ENCODE results near the gene LZTS2.
"Not testable (repeated sequence)": the region's sequence is repeated elsewhere in the genome, so short reads cannot be mapped to it uniquely, and the experiment has no call there.

Gene LZTS2

GRCh38 chr10:101027106-101027720 lies 27.6 kb downstream of the LZTS2 start:
- Histone ChIP-seq H3K36me3 (ENCODE audit: control insufficient read depth, insufficient read depth, low read length) (no peaks in the 10 kb centered on the region), H3K27me3 (ENCODE audit: control insufficient read depth, insufficient read depth, low read length) (peaks cover 17% of the 10 kb centered on the region), H3K4me3 (ENCODE audit: low read length) (no peak overlapping the region), H3K9ac (ENCODE audit: low read length) (no peak overlapping the region), H3K9me3 (ENCODE audit: control insufficient read depth, low read length) (no peaks in the 10 kb centered on the region), H3K4me1 (ENCODE audit: control insufficient read depth, insufficient read depth, low read length) (peaks cover 10% of the 10 kb centered on the region)

- H3K9me3 ChIP-seq (ENCODE audit: control insufficient read depth, low read length), result no peaks in the 10 kb centered on the region
- H3K27me3 ChIP-seq (ENCODE audit: control insufficient read depth, insufficient read depth, low read length), result peaks cover 17% of the 10 kb centered on the region
- H3K36me3 ChIP-seq (ENCODE audit: control insufficient read depth, insufficient read depth, low read length), result no peaks in the 10 kb centered on the region
- peaks cover 23% of the 10 kb centered on the region for H3K4me1 ChIP-seq (ENCODE audit: control insufficient read depth, insufficient read depth, low read length)
- no peak overlapping the region for H3K9ac ChIP-seq (ENCODE audit: low read length)
- H3K4me3 ChIP-seq (ENCODE audit: low read length), result no peak overlapping the region
Measured at GRCh38 chr10:101028446-101029337, 29.1 kb downstream of the LZTS2 start.

GRCh38 chr10:101029520-101030295 lies 30.1 kb downstream of the LZTS2 start:
- no peaks in the 10 kb centered on the region for H3K9me3 ChIP-seq (ENCODE audit: control insufficient read depth, low read length)
- peaks cover 23% of the 10 kb centered on the region for H3K4me1 ChIP-seq (ENCODE audit: control insufficient read depth, insufficient read depth, low read length)
- no peak overlapping the region for H3K4me3 ChIP-seq (ENCODE audit: low read length)
- H3K36me3 ChIP-seq (ENCODE audit: control insufficient read depth, insufficient read depth, low read length), result no peaks in the 10 kb centered on the region
- peaks cover 17% of the 10 kb centered on the region for H3K27me3 ChIP-seq (ENCODE audit: control insufficient read depth, insufficient read depth, low read length)
- no peak overlapping the region for H3K9ac ChIP-seq (ENCODE audit: low read length)

GRCh38 chr10:101030496-101031127 lies 31.0 kb downstream of the LZTS2 start:
- Histone ChIP-seq H3K4me1 (ENCODE audit: control insufficient read depth, insufficient read depth, low read length) (peaks cover 23% of the 10 kb centered on the region), H3K36me3 (ENCODE audit: control insufficient read depth, insufficient read depth, low read length) (no peaks in the 10 kb centered on the region), H3K4me3 (ENCODE audit: low read length) (peak overlapping the region; percentile 90), H3K27me3 (ENCODE audit: control insufficient read depth, insufficient read depth, low read length) (peaks cover 17% of the 10 kb centered on the region), H3K9me3 (ENCODE audit: control insufficient read depth, low read length) (no peaks in the 10 kb centered on the region), H3K9ac (ENCODE audit: low read length) (no peak overlapping the region)

GRCh38 chr10:101031128-101031795 lies 31.7 kb downstream of the LZTS2 start, which contains the start of the genes PDZD7 and SFXN3:
TSS of gene PDZD7 (minus strand) at chr10:101031129. CDS start at chr10:101030219, 910 bp downstream.
TSS of gene SFXN3 (plus strand) at chr10:101031234. CDS start at chr10:101034695, 3,461 bp downstream.
- H3K27me3 ChIP-seq (ENCODE audit: control insufficient read depth, insufficient read depth, low read length), result peaks cover 17% of the 10 kb centered on the region
- peaks cover 23% of the 10 kb centered on the region for H3K4me1 ChIP-seq (ENCODE audit: control insufficient read depth, insufficient read depth, low read length)
- H3K4me3 ChIP-seq (ENCODE audit: low read length), result peak within 1 kb of the TSS; percentile 90
- H3K9ac ChIP-seq (ENCODE audit: low read length), result peak within 1 kb of the TSS; percentile 55
- H3K36me3 ChIP-seq (ENCODE audit: control insufficient read depth, insufficient read depth, low read length), result no peaks in the 10 kb centered on the region
- H3K9me3 ChIP-seq (ENCODE audit: control insufficient read depth, low read length), result no peaks in the 10 kb centered on the region

GRCh38 chr10:101031796-101032636 lies 32.4 kb downstream of the LZTS2 start:
- no peaks in the 10 kb centered on the region for H3K9me3 ChIP-seq (ENCODE audit: control insufficient read depth, low read length)
- H3K9ac ChIP-seq (ENCODE audit: low read length), result peak overlapping the region; percentile 55
- H3K36me3 ChIP-seq (ENCODE audit: control insufficient read depth, insufficient read depth, low read length), result no peaks in the 10 kb centered on the region
- peak overlapping the region; percentile 90 for H3K4me3 ChIP-seq (ENCODE audit: low read length)
- peaks cover 17% of the 10 kb centered on the region for H3K27me3 ChIP-seq (ENCODE audit: control insufficient read depth, insufficient read depth, low read length)
- H3K4me1 ChIP-seq (ENCODE audit: control insufficient read depth, insufficient read depth, low read length), result peaks cover 23% of the 10 kb centered on the region

GRCh38 chr10:101032637-101033224 lies 33.1 kb downstream of the LZTS2 start:
- H3K9me3 ChIP-seq (ENCODE audit: control insufficient read depth, low read length), result no peaks in the 10 kb centered on the region
- H3K4me1 ChIP-seq (ENCODE audit: control insufficient read depth, insufficient read depth, low read length), result peaks cover 23% of the 10 kb centered on the region
- H3K36me3 ChIP-seq (ENCODE audit: control insufficient read depth, insufficient read depth, low read length), result peaks cover 4% of the 10 kb centered on the region
- peak overlapping the region; percentile 55 for H3K9ac ChIP-seq (ENCODE audit: low read length)
- H3K27me3 ChIP-seq (ENCODE audit: control insufficient read depth, insufficient read depth, low read length), result peaks cover 17% of the 10 kb centered on the region
- H3K4me3 ChIP-seq (ENCODE audit: low read length), result peak overlapping the region; percentile 90

GRCh38 chr10:101033276-101033675 lies 33.7 kb downstream of the LZTS2 start:
- peaks cover 4% of the 10 kb centered on the region for H3K36me3 ChIP-seq (ENCODE audit: control insufficient read depth, insufficient read depth, low read length)
- no peak overlapping the region for H3K9ac ChIP-seq (ENCODE audit: low read length)
- peaks cover 17% of the 10 kb centered on the region for H3K27me3 ChIP-seq (ENCODE audit: control insufficient read depth, insufficient read depth, low read length)
- H3K4me3 ChIP-seq (ENCODE audit: low read length), result no peak overlapping the region
- H3K9me3 ChIP-seq (ENCODE audit: control insufficient read depth, low read length), result no peaks in the 10 kb centered on the region
- H3K4me1 ChIP-seq (ENCODE audit: control insufficient read depth, insufficient read depth, low read length), result peaks cover 23% of the 10 kb centered on the region

GRCh38 chr10:101034404-101034803 lies 34.8 kb downstream of the LZTS2 start:
- not testable (repeated sequence) for H3K4me3 ChIP-seq (ENCODE audit: low read length); H3K9me3 ChIP-seq (ENCODE audit: control insufficient read depth, low read length); H3K36me3 ChIP-seq (ENCODE audit: control insufficient read depth, insufficient read depth, low read length); H3K27me3 ChIP-seq (ENCODE audit: control insufficient read depth, insufficient read depth, low read length); H3K9ac ChIP-seq (ENCODE audit: low read length)
- H3K4me1 ChIP-seq (ENCODE audit: control insufficient read depth, insufficient read depth, low read length), result peaks cover 23% of the 10 kb centered on the region

GRCh38 chr10:101035314-101035713 lies 35.7 kb downstream of the LZTS2 start:
- Histone ChIP-seq H3K9ac (ENCODE audit: low read length) (no peak overlapping the region), H3K4me3 (ENCODE audit: low read length) (no peak overlapping the region), H3K4me1 (ENCODE audit: control insufficient read depth, insufficient read depth, low read length) (peaks cover 23% of the 10 kb centered on the region), H3K9me3 (ENCODE audit: control insufficient read depth, low read length) (no peaks in the 10 kb centered on the region), H3K27me3 (ENCODE audit: control insufficient read depth, insufficient read depth, low read length) (peaks cover 2% of the 10 kb centered on the region), H3K36me3 (ENCODE audit: control insufficient read depth, insufficient read depth, low read length) (peaks cover 4% of the 10 kb centered on the region)

Measured in mucosa of stomach (tissue), 1 donor.